HepG2 (cell line): ENCODE data around the gene GALK2. TPM values are rescaled to one million over a fixed set of nuclear protein-coding genes. Genes with fewer than 3 reads are reported as not detected.
A peak's percentile ranks its signal among the peaks of the same experiment; 100 is the strongest.

Source experiments
- ATAC-seq: fragments of 200-7000 bp; cut with Tn5 transposase; 3 replicates; pipeline ENCODE4 v1.9.1; 2020; ENCODE audit warnings: mild to moderate bottlenecking, moderate library complexity
- BruUV-seq: library from RNA; stranded (reverse); fragments of 400-500 nt; replicated peaks from 2 replicates; lab custom pipeline; 2021; lab: Mats Ljungman, UMichigan
- CTCF ChIA-PET: fragments of 300-600 bp; formaldehyde crosslinking; extraction: SDS; loops from one replicate; lab custom pipeline; 2021; ENCODE audit warnings: low total read pairs, inconsistent platforms, low intra/inter-chr PET ratio; lab: Yijun Ruan, JAX
- POLR2A ChIA-PET: fragments of 350-600 bp; sonication (Branson Sonifier 250); formaldehyde crosslinking; loops from one replicate; lab custom pipeline; 2020; ENCODE audit warnings: antibody characterized with exemption, inconsistent platforms; lab: Yijun Ruan, JAX
- DNase-seq: peaks from one replicate; pipeline ENCODE4 v3.0.0-alpha.2; 2015; ENCODE audit warnings: low spot score
- FAIRE-seq: peaks from 3 replicates; lab custom pipeline; 2011; peaks lifted over from hg19 to GRCh38; lab: Jason Lieb, UNC
- H2AFZ ChIP-seq: one replicate; pipeline ENCODE4 v1.6.1; 2011; ENCODE audit warnings: low read length, inconsistent platforms
- H3K27ac ChIP-seq: fragments of 300-600 bp; 3 replicates; pipeline ENCODE4 v1.8.0; 2011; ENCODE audit warnings: mixed run types, mild to moderate bottlenecking, mixed read lengths, low read length, inconsistent platforms; ENCODE audit not compliant: insufficient read depth; ENCODE audit errors: extremely low read length
- H3K27me3 ChIP-seq, 2 experiments: fragments of 200-600 bp in 1 of 2; 2 replicates in 1 of 2; 3 replicates in 1 of 2; pipeline versions ENCODE4 v1.6.0 to v1.8.0; 2011; ENCODE audit warnings: low read length in 2 of 2, mild to moderate bottlenecking in 2 of 2, moderate library complexity in 2 of 2, inconsistent platforms in 1 of 2; ENCODE audit not compliant: insufficient read depth in 2 of 2, control insufficient read depth in 1 of 2
- H3K36me3 ChIP-seq, 2 experiments: fragments of 200-600 bp in 1 of 2; replicated peaks in 1 of 2; 2 replicates in 1 of 2; 3 replicates in 1 of 2; pipeline versions ENCODE4 v1.5.1 to v1.8.0; 2011; ENCODE audit warnings: low read length in 2 of 2, inconsistent platforms in 1 of 2; ENCODE audit not compliant: insufficient read depth in 2 of 2, control insufficient read depth in 1 of 2
- H3K4me1 ChIP-seq: 2 replicates; pipeline ENCODE4 v1.5.1; 2012; ENCODE audit warnings: low read length, inconsistent platforms; ENCODE audit not compliant: insufficient read depth
- H3K4me2 ChIP-seq: 2 replicates; pipeline ENCODE4 v1.6.0; 2011; ENCODE audit warnings: low read depth, low read length, inconsistent platforms
- H3K4me3 ChIP-seq, 3 experiments: fragments of 200-600 bp in 1 of 3; sonication (generic), shearing (Covaris generic) in 1 of 3; replicated peaks in 1 of 3; 2 replicates each; pipeline ENCODE4 v1.5.1; 2011 to 2016; ENCODE audit warnings: low read length in 3 of 3, inconsistent platforms in 2 of 3, low read depth in 2 of 3, mild to moderate bottlenecking in 2 of 3, control low read depth in 1 of 3, mixed read lengths in 1 of 3; ENCODE audit not compliant: insufficient read depth in 1 of 3
- H3K79me2 ChIP-seq: one replicate; pipeline ENCODE4 v1.6.1; 2011; ENCODE audit warnings: low read length, inconsistent platforms; ENCODE audit not compliant: insufficient read depth
- H3K9ac ChIP-seq: 2 replicates; pipeline ENCODE4 v1.6.0; 2011; ENCODE audit warnings: mild to moderate bottlenecking, low read depth, low read length, inconsistent platforms; ENCODE audit not compliant: insufficient read depth
- H3K9me3 ChIP-seq: 2 replicates; pipeline ENCODE4 v1.5.1; 2012; ENCODE audit warnings: mild to moderate bottlenecking, low read length
- H4K20me1 ChIP-seq: 2 replicates; pipeline ENCODE4 v1.6.0; 2011; ENCODE audit warnings: inconsistent platforms, mild to moderate bottlenecking, low read length, moderate library complexity; ENCODE audit not compliant: insufficient read depth
- ATF7 ChIP-seq, 2 experiments: fragments of 450-650 bp in 1 of 2; sonication (generic) in 1 of 2; formaldehyde crosslinking in 1 of 2; IDR thresholded peaks; 2 replicates each; pipeline versions ENCODE4 v1.4.0 to v1.6.1; 2016 to 2020; ENCODE audit warnings: antibody characterized with exemption in 1 of 2, mild to moderate bottlenecking in 1 of 2, missing genetic modification reagents in 1 of 2
- CHD4 ChIP-seq: fragments of 200-600 bp; sonication (generic); IDR thresholded peaks from 2 replicates; pipeline ENCODE4 v1.7.0; 2017; ENCODE audit warnings: mild to moderate bottlenecking, low read length, borderline replicate concordance
- FOXK1 ChIP-seq: sonication (generic); formaldehyde crosslinking; IDR thresholded peaks from 2 replicates; pipeline ENCODE4 v1.4.0; 2020; ENCODE audit warnings: low read depth, missing genetic modification reagents, borderline replicate concordance
- GFI1 ChIP-seq: sonication (generic); formaldehyde crosslinking; IDR thresholded peaks from 2 replicates; pipeline ENCODE4 v1.5.0; 2020; ENCODE audit warnings: missing genetic modification reagents, mild to moderate bottlenecking, borderline replicate concordance
- HDAC2 ChIP-seq: sonication (generic); formaldehyde crosslinking; IDR thresholded peaks from 2 replicates; pipeline ENCODE4 v1.4.0; 2020; ENCODE audit warnings: missing genetic modification reagents
- HNF4G ChIP-seq, 2 experiments: sonication (generic) in 1 of 2; formaldehyde crosslinking in 1 of 2; IDR thresholded peaks; 2 replicates each; pipeline versions ENCODE4 v1.4.0 to v1.6.1; 2011 to 2020; ENCODE audit warnings: borderline replicate concordance in 2 of 2, low read depth in 2 of 2, mild to moderate bottlenecking in 2 of 2, low read length in 1 of 2, missing genetic modification reagents in 1 of 2, moderate library complexity in 1 of 2
- IRX3 ChIP-seq: sonication (generic); formaldehyde crosslinking; IDR thresholded peaks from 2 replicates; pipeline ENCODE4 v1.8.1; 2023; ENCODE audit warnings: mild to moderate bottlenecking, low read depth, missing genetic modification reagents, borderline replicate concordance
- KDM4B ChIP-seq: sonication (generic); formaldehyde crosslinking; IDR thresholded peaks from 2 replicates; pipeline ENCODE4 v1.4.0; 2020; ENCODE audit warnings: missing genetic modification reagents
- MEIS2 ChIP-seq: sonication (generic); formaldehyde crosslinking; IDR thresholded peaks from 2 replicates; pipeline ENCODE4 v1.9.0; 2021; ENCODE audit warnings: mild to moderate bottlenecking, missing genetic modification reagents
- MXD4 ChIP-seq: IDR thresholded peaks from 2 replicates; pipeline ENCODE4 v1.6.1; 2016; ENCODE audit warnings: mild to moderate bottlenecking, missing biosample characterization, missing genetic modification reagents
- POLR2AphosphoS5 ChIP-seq: IDR thresholded peaks from 2 replicates; pipeline ENCODE4 v1.6.1; 2012; ENCODE audit warnings: low read depth, low read length
- RFX5 ChIP-seq: IDR thresholded peaks from 2 replicates; pipeline ENCODE4 v1.6.1; 2011; ENCODE audit warnings: low read depth, low read length, improper control_type of control experiment
- ZNF256 ChIP-seq: sonication (generic); formaldehyde crosslinking; conservative IDR thresholded peaks from 2 replicates; pipeline ENCODE4 v1.4.0; 2020; ENCODE audit warnings: missing genetic modification reagents
- ZNF282 ChIP-seq: fragments of 450-650 bp; IDR thresholded peaks from 2 replicates; pipeline ENCODE4 v1.6.1; 2018; ENCODE audit not compliant: partially characterized antibody
- ZNF431 ChIP-seq: sonication (generic); formaldehyde crosslinking; IDR thresholded peaks from 2 replicates; pipeline ENCODE4 v1.9.0; 2022; ENCODE audit warnings: missing genetic modification reagents, low read depth, mild to moderate bottlenecking, borderline replicate concordance
- ZNF703 ChIP-seq: sonication (generic); formaldehyde crosslinking; IDR thresholded peaks from 2 replicates; pipeline ENCODE4 v1.5.1; 2020; ENCODE audit warnings: missing genetic modification reagents, mild to moderate bottlenecking, moderate library complexity, borderline replicate concordance
- WGBS: methylation state at CpG from one replicate; pipeline ENCODE4 v1.1.6; 2017; ENCODE audit warnings: low lambda C conversion rate; 5-methylcytosine and 5-hydroxymethylcytosine counted together
- in situ Hi-C: cut with HindIII; loops from 2 replicates; pipeline ENCODE4 v1.10.0; 2017; ENCODE audit warnings: low pct_unique_long_range_greater_than_20kb; ENCODE audit not compliant: extremely low pct_ligation_motif_present
- intact Hi-C: fragments of 100-400 bp; cut with micrococcal nuclease; formaldehyde crosslinking; loops from one replicate; pipeline ENCODE4 v1.10.0; 2022; ENCODE audit not compliant: unreplicated experiment
- polyA plus RNA-seq, 8 experiments: library from polyadenylated mRNA; depleted of rRNA in 3 of 8; stranded (reverse) in 7 of 8; unstranded in 1 of 8; fragments of >200 nt; fragmentation: Illumina TruSeq in 4 of 8; extraction: Trizol in 4 of 8; gene quantifications; 2 replicates each; pipeline versions ENCODE4 v1.2.1 to v1.2.3, GENCODE V29; 2011 to 2016; ENCODE audit warnings: low read depth in 4 of 8, missing spikeins in 1 of 8, mixed read lengths in 1 of 8; ENCODE audit not compliant: insufficient read depth in 1 of 8
- total RNA-seq, 5 experiments: library from RNA; depleted of rRNA; stranded (reverse); fragments of >200 nt; fragmentation: Illumina TruSeq; extraction: Trizol; gene quantifications; 2 replicates each; pipeline ENCODE4 v1.2.3, GENCODE V29; 2016; ENCODE audit warnings: low read depth in 1 of 5
- TF ChIP-seq, protein P1 (sequence below): sonication (generic); formaldehyde crosslinking; IDR thresholded peaks from 2 replicates; pipeline ENCODE4 v1.5.1; 2020; ENCODE audit warnings: mild to moderate bottlenecking, moderate library complexity, missing genetic modification reagents
- TF ChIP-seq, protein P2 (sequence below): sonication (generic); formaldehyde crosslinking; IDR thresholded peaks from 2 replicates; pipeline ENCODE4 v1.5.1; 2020; ENCODE audit warnings: missing genetic modification reagents, mild to moderate bottlenecking, borderline replicate concordance
- TF ChIP-seq, protein P3 (sequence below): sonication (generic); formaldehyde crosslinking; IDR thresholded peaks from 2 replicates; pipeline ENCODE4 v1.8.0; 2022; ENCODE audit warnings: missing genetic modification reagents, low read depth, mild to moderate bottlenecking, borderline replicate concordance

Gene GALK2
- total and polyA plus RNA-seq, 2 of the 13 experiments (the other 11 are each of a cell fraction or from before 2014, with no cell fraction given): 17.6 to 32.8 TPM

DNA sequence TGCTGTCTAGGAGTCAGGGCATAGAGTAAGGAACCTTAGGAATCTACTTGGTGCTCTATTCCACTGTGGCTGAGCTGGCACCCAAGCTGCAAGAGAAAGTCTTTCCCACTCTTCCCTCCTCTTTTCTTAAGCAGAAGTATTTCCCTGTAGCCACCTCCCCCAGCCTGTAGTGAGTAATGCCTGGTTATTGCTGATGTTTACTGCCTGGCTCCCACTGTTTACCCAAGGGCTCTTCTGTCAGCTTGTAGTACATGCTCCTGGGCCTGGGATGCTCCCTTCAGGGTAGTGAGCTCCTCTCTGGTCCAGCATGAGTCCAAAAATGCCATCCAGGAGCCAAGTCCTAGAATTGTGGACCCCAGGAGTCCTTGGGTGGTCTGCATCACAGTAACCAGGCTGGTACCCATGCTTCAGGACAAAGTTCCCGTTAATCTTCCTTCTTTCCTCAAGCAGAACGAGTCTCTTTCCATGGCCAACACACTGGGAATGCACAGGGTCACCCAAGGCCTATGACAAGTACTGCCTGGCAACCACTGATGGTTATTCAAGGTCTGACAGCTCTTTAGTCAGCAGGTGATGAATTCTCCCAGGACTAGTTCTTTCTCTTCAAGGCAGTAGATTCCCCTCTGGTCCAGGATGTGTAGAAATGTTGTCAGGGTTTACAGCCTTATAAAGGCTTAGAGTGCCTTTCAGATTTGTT lies 17.6 kb downstream of the GALK2 start:
- H3K79me2 ChIP-seq: no peaks in the 10 kb centered on the region
- intact Hi-C loops: no loop called here
- POLR2A ChIA-PET: no interaction called here

DNA sequence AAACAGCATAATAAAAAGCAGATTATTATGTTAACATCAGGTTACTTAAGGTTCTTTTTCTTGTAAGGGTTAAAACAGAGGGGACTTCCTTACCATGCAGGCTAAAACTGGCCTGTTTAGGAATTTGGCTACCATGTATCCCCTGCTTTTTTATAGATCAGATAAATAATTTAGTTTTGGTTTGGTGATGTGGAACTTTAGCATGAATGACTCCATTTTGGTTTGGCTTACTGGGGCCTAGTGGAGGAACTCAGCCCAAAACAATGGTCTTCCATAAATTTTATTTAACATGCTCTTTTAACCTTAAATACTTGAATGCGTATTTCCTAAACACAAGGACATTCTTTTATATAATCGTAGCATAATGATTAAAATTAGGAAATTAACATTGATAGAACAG lies 18.9 kb downstream of the GALK2 start:
- FAIRE-seq (no peak), ATAC-seq (no peak), DNase-seq (no peak)
- WGBS: 99% methylated on average over 2 of the region's 2 CpGs
- Histone ChIP-seq H3K27me3 (no peaks in the 10 kb centered on the region), H3K9me3 (no peaks in the 10 kb centered on the region), H3K4me2 (no peak overlapping the region), H3K9ac (no peak overlapping the region), H3K4me3 (no peak overlapping the region), H3K79me2 (no peaks in the 10 kb centered on the region), H3K36me3 (no peaks in the 10 kb centered on the region; a peak in 2 of 5 replicates), H3K4me1 (no peaks in the 10 kb centered on the region), H2AFZ (no peak overlapping the region), H3K27ac (no peak overlapping the region), H4K20me1 (no peaks in the 10 kb centered on the region)
- in situ Hi-C loops: no loop called here
- ChIA-PET CTCF (no interaction called here), POLR2A (no interaction called here)
- intact Hi-C loops: no loop called here
- BruUV-seq: no TSS peak
- TF ChIP-seq ZNF282 (no peak), HDAC2 (no peak), ZNF703 (CRISPR knock-in tag) (no peak), FOXK1 (CRISPR knock-in tag) (no peak), POLR2AphosphoS5 (no peak), MXD4 (CRISPR knock-in tag) (no peak), ZNF431 (CRISPR knock-in tag) (no peak), MEIS2 (CRISPR knock-in tag) (no peak), GFI1 (CRISPR knock-in tag) (no peak)
- TF ChIP-seq, protein P1, sequence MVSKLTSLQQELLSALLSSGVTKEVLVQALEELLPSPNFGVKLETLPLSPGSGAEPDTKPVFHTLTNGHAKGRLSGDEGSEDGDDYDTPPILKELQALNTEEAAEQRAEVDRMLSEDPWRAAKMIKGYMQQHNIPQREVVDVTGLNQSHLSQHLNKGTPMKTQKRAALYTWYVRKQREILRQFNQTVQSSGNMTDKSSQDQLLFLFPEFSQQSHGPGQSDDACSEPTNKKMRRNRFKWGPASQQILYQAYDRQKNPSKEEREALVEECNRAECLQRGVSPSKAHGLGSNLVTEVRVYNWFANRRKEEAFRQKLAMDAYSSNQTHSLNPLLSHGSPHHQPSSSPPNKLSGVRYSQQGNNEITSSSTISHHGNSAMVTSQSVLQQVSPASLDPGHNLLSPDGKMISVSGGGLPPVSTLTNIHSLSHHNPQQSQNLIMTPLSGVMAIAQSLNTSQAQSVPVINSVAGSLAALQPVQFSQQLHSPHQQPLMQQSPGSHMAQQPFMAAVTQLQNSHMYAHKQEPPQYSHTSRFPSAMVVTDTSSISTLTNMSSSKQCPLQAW: no peak
- TF ChIP-seq, protein P2, sequence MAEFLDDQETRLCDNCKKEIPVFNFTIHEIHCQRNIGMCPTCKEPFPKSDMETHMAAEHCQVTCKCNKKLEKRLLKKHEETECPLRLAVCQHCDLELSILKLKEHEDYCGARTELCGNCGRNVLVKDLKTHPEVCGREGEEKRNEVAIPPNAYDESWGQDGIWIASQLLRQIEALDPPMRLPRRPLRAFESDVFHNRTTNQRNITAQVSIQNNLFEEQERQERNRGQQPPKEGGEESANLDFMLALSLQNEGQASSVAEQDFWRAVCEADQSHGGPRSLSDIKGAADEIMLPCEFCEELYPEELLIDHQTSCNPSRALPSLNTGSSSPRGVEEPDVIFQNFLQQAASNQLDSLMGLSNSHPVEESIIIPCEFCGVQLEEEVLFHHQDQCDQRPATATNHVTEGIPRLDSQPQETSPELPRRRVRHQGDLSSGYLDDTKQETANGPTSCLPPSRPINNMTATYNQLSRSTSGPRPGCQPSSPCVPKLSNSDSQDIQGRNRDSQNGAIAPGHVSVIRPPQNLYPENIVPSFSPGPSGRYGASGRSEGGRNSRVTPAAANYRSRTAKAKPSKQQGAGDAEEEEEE (CRISPR knock-in tag): no peak

More for the DNA sequence above, 17.6 kb downstream of the GALK2 start:
- TF ChIP-seq IRX3 (CRISPR knock-in tag) (no peak), RFX5 (peak; percentile 68; the same call in 1 of the 2 replicates), ATF7 (IDR thresholded peaks at IDR 0.05) (no peak), ATF7 (CRISPR knock-in tag; IDR thresholded peaks at IDR 0.05) (no peak), CHD4 (no peak), HNF4G (IDR thresholded peaks at IDR 0.05; ENCODE audit: borderline replicate concordance, low read depth, low read length) (no peak), HNF4G (CRISPR knock-in tag; IDR thresholded peaks at IDR 0.05; ENCODE audit: borderline replicate concordance, low read depth) (no peak), ZNF256 (CRISPR knock-in tag) (no peak), KDM4B (CRISPR knock-in tag) (no peak)
- TF ChIP-seq, protein P3, sequence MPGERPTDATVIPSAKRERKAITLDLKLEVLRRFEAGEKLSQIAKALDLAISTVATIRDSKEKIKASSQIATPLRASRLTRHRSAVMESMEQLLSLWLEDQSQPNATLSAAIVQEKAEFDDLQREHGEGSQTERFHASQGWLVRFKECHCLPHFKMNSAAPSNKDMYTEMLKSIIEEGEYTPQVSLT: no peak
- WGBS: 87% methylated on average over 2 of the region's 2 CpGs
- H3K27ac ChIP-seq: no peak overlapping the region
- no peaks in the 10 kb centered on the region for H3K9me3 ChIP-seq
- no peak overlapping the region for H3K4me3 ChIP-seq
- CTCF ChIA-PET: no interaction called here
- in situ Hi-C loops: no loop called here
- H2AFZ ChIP-seq: no peak overlapping the region
- ATAC-seq (no peak), FAIRE-seq (no peak), DNase-seq (no peak)
- H3K36me3 ChIP-seq: no peaks in the 10 kb centered on the region; a peak in 2 of 5 replicates
- H3K4me1 ChIP-seq: no peaks in the 10 kb centered on the region
- H4K20me1 ChIP-seq: no peaks in the 10 kb centered on the region
- no peak overlapping the region for H3K4me2 ChIP-seq
- no TSS peak for BruUV-seq
- H3K27me3 ChIP-seq: no peaks in the 10 kb centered on the region
- no peak overlapping the region for H3K9ac ChIP-seq
